Ishikawa (cell line): ENCODE measurements around the gene SLC7A14.

Source experiments
- CREB1 ChIP-seq: IDR thresholded peaks from 2 replicates; pipeline ENCODE4 v1.6.1; 2012; ENCODE audit warnings: low read depth
- FOXM1 ChIP-seq: IDR thresholded peaks from 2 replicates; pipeline ENCODE4 v1.6.1; 2012; ENCODE audit warnings: low read depth, borderline replicate concordance
- TF ChIP-seq, protein P1 (sequence below): IDR thresholded peaks from 2 replicates; pipeline ENCODE4 v1.6.1; 2012; ENCODE audit warnings: low read depth, mild to moderate bottlenecking

DNA sequence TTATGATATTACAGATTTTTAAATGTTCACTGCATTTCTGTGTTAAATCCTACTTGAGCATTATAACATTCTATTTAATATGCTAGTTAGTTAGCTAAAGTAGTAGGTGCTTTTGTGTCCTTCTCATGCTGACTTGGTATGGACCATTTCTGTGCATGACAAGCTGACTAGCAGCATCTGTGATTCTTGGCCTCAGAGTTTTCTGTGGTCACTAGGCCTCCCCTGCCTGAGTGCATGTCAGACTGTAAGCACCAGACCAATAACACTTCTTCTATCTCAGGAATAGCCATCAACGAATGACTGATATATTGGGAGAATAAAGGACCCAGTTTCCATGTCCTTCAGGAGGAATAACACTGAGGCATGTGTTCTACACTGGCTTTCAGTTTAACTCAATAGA, 22.6 kb upstream of the SLC7A14 start:
- no peak for TF ChIP-seq FOXM1
- TF ChIP-seq CREB1: no peak
- TF ChIP-seq, protein P1, sequence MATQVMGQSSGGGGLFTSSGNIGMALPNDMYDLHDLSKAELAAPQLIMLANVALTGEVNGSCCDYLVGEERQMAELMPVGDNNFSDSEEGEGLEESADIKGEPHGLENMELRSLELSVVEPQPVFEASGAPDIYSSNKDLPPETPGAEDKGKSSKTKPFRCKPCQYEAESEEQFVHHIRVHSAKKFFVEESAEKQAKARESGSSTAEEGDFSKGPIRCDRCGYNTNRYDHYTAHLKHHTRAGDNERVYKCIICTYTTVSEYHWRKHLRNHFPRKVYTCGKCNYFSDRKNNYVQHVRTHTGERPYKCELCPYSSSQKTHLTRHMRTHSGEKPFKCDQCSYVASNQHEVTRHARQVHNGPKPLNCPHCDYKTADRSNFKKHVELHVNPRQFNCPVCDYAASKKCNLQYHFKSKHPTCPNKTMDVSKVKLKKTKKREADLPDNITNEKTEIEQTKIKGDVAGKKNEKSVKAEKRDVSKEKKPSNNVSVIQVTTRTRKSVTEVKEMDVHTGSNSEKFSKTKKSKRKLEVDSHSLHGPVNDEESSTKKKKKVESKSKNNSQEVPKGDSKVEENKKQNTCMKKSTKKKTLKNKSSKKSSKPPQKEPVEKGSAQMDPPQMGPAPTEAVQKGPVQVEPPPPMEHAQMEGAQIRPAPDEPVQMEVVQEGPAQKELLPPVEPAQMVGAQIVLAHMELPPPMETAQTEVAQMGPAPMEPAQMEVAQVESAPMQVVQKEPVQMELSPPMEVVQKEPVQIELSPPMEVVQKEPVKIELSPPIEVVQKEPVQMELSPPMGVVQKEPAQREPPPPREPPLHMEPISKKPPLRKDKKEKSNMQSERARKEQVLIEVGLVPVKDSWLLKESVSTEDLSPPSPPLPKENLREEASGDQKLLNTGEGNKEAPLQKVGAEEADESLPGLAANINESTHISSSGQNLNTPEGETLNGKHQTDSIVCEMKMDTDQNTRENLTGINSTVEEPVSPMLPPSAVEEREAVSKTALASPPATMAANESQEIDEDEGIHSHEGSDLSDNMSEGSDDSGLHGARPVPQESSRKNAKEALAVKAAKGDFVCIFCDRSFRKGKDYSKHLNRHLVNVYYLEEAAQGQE: no peak
